ENCODE results near the gene CACNG7. TPM values are rescaled to one million over a fixed set of nuclear protein-coding genes. Genes with fewer than 3 reads are reported as not detected.

The CACNG7 gene
- total RNA-seq, 2 experiments from 2014 or later: not detected

GRCh38 chr19:53953383-53953782 is 44.3 kb downstream of the CACNG7 start:
- Mint-ChIP-seq H3K4me3 (no peak overlapping the region), H3K4me1 (ENCODE audit: low read depth) (no peaks in the 10 kb centered on the region), H3K9me3 (no peaks in the 10 kb centered on the region), H3K36me3 (ENCODE audit: low read depth) (no peaks in the 10 kb centered on the region), H3K27ac (no peak overlapping the region), H3K27me3 (peaks cover 35% of the 10 kb centered on the region)
- DNase-seq: no peak
- CTCF ChIA-PET: no interaction called here
- no peak for ATAC-seq
- TF ChIP-seq CTCF (IDR thresholded peaks at IDR 0.05): no peak
- intact Hi-C loops (cut with micrococcal nuclease): no loop called here
- POLR2A ChIA-PET: no interaction called here

- peaks cover 53% of the 10 kb centered on the region for H3K27me3 Mint-ChIP-seq
- DNase-seq (no peak), ATAC-seq (no peak)
- POLR2A ChIA-PET: no interaction called here
- peaks cover 2% of the 10 kb centered on the region for H3K4me1 Mint-ChIP-seq (ENCODE audit: low read depth)
- intact Hi-C loops (cut with micrococcal nuclease): no loop called here
- no peak for TF ChIP-seq CTCF (IDR thresholded peaks at IDR 0.05)
- H3K27ac Mint-ChIP-seq: no peak overlapping the region
- H3K9me3 Mint-ChIP-seq: no peaks in the 10 kb centered on the region
- CTCF ChIA-PET: interaction anchor here (0.6 to 1.0 kb wide), 2 partner anchors 13 to 185 kb away, joined by 3 to 4 read pairs; no protein-coding TSS in a partner anchor
- no peaks in the 10 kb centered on the region for H3K36me3 Mint-ChIP-seq (ENCODE audit: low read depth)
- H3K4me3 Mint-ChIP-seq: no peak overlapping the region
These were observed 48.5 kb downstream of the CACNG7 start for GRCh38 chr19:53957448-53958167.

- H3K27me3 Mint-ChIP-seq: peaks cover 53% of the 10 kb centered on the region
- peaks cover 2% of the 10 kb centered on the region for H3K4me1 Mint-ChIP-seq (ENCODE audit: low read depth)
- TF ChIP-seq CTCF (IDR thresholded peaks at IDR 0.05): no peak
- H3K36me3 Mint-ChIP-seq (ENCODE audit: low read depth): no peaks in the 10 kb centered on the region
- DNase-seq: no peak
- no peak overlapping the region for H3K4me3 Mint-ChIP-seq
- H3K27ac Mint-ChIP-seq: no peak overlapping the region
- CTCF ChIA-PET: interaction anchor here (0.6 kb wide), 1 partner anchor 13 kb away, joined by 4 read pairs; no protein-coding TSS in a partner anchor
- no peaks in the 10 kb centered on the region for H3K9me3 Mint-ChIP-seq
- POLR2A ChIA-PET: no interaction called here
- ATAC-seq: no peak
- intact Hi-C loops (cut with micrococcal nuclease): no loop called here
These were observed 49.1 kb downstream of the CACNG7 start for GRCh38 chr19:53958168-53958571.

GRCh38 chr19:53958823-53959757 is 50.0 kb downstream of the CACNG7 start:
- ATAC-seq (no peak), DNase-seq (no peak)
- H3K4me1 Mint-ChIP-seq (ENCODE audit: low read depth): peaks cover 2% of the 10 kb centered on the region
- no peaks in the 10 kb centered on the region for H3K9me3 Mint-ChIP-seq
- no peak overlapping the region for H3K27ac Mint-ChIP-seq
- intact Hi-C loops (cut with micrococcal nuclease): no loop called here
- ChIA-PET POLR2A (no interaction called here), CTCF (no interaction called here)
- H3K4me3 Mint-ChIP-seq: no peak overlapping the region
- H3K36me3 Mint-ChIP-seq (ENCODE audit: low read depth): no peaks in the 10 kb centered on the region
- H3K27me3 Mint-ChIP-seq: peaks cover 59% of the 10 kb centered on the region
- TF ChIP-seq CTCF (IDR thresholded peaks at IDR 0.05): no peak

GRCh38 chr19:53960187-53960586 is 51.1 kb downstream of the CACNG7 start:
- TF ChIP-seq CTCF (IDR thresholded peaks at IDR 0.05): no peak
- peaks cover 2% of the 10 kb centered on the region for H3K4me1 Mint-ChIP-seq (ENCODE audit: low read depth)
- ChIA-PET CTCF (no interaction called here), POLR2A (no interaction called here)
- peaks cover 66% of the 10 kb centered on the region for H3K27me3 Mint-ChIP-seq
- ATAC-seq (no peak), DNase-seq (no peak)
- no peaks in the 10 kb centered on the region for H3K9me3 Mint-ChIP-seq
- no peaks in the 10 kb centered on the region for H3K36me3 Mint-ChIP-seq (ENCODE audit: low read depth)
- no peak overlapping the region for H3K4me3 Mint-ChIP-seq
- no peak overlapping the region for H3K27ac Mint-ChIP-seq
- intact Hi-C loops (cut with micrococcal nuclease): no loop called here

All from activated CD8-positive, alpha-beta T cell treated with anti-CD3 and anti-CD28 coated beads for 36 hours (primary cell).